Chondrocyte (in vitro differentiated cells): Measurements from ENCODE around the gene SORCS1. TPM values are rescaled to one million over a fixed set of nuclear protein-coding genes. Genes with fewer than 3 reads are reported as not detected.

Experiments
- DNase-seq: peaks from one replicate; pipeline ENCODE4 v3.0.0; 2021; ENCODE audit warnings: mixed read lengths, low spot score
- H3K27ac Mint-ChIP-seq: one replicate; pipeline ENCODE4 v1.8.0; 2021; ENCODE audit warnings: mild to moderate bottlenecking, moderate library complexity, mixed read lengths; ENCODE audit not compliant: unreplicated experiment
- H3K27me3 Mint-ChIP-seq: 2 replicates; pipeline ENCODE4 v1.8.0; 2021; ENCODE audit warnings: low read depth, mixed read lengths
- H3K36me3 Mint-ChIP-seq: 2 replicates; pipeline ENCODE4 v1.8.0; 2021; ENCODE audit warnings: low read depth, mixed read lengths
- H3K4me1 Mint-ChIP-seq: 2 replicates; pipeline ENCODE4 v1.8.0; 2021; ENCODE audit warnings: low read depth, mild to moderate bottlenecking, mixed read lengths
- H3K4me3 Mint-ChIP-seq: one replicate; pipeline ENCODE4 v1.8.0; 2021; ENCODE audit warnings: mild to moderate bottlenecking, moderate library complexity, mixed read lengths; ENCODE audit not compliant: unreplicated experiment
- H3K9me3 Mint-ChIP-seq: 2 replicates; pipeline ENCODE4 v1.8.0; 2021; ENCODE audit warnings: low read depth, mixed read lengths
- total RNA-seq: library from RNA; stranded (reverse); gene quantifications from 3 replicates; pipeline ENCODE4 v1.2.1, GENCODE V29; 2021
- TF ChIP-seq, protein P1 (sequence below): fragments of 200-600 bp; sonication (generic); IDR thresholded peaks from 2 replicates; pipeline ENCODE4 v1.5.0; 2021; ENCODE audit warnings: antibody characterized with exemption, mild to moderate bottlenecking, moderate library complexity

Gene SORCS1
- total RNA-seq, 1 donor from 2014 or later = not detected

DNA sequence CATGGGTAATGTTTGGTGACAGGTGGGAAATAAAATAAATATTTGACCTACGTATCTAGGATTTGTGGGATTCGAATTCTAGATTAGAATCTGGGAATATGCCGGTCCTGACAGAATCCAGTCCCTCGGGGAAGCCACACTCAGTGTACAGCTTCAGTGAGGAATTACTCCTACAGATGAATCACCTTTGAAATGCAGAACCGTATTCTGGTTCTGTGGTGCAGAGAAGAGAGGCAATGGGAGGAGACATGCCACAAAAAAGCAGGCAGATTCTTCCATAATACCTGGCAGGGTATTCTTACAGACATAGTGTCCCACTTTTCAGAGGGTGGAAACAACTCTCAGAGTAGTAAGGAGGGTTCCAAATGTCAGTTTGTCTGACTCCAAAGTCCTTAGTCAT lies 286.9 kb downstream of the SORCS1 start:
- no peaks in the 10 kb centered on the region for H3K4me1 Mint-ChIP-seq
- H3K27ac Mint-ChIP-seq = no peak overlapping the region
- no peak overlapping the region for H3K4me3 Mint-ChIP-seq
- no peak for DNase-seq
- TF ChIP-seq, protein P1, sequence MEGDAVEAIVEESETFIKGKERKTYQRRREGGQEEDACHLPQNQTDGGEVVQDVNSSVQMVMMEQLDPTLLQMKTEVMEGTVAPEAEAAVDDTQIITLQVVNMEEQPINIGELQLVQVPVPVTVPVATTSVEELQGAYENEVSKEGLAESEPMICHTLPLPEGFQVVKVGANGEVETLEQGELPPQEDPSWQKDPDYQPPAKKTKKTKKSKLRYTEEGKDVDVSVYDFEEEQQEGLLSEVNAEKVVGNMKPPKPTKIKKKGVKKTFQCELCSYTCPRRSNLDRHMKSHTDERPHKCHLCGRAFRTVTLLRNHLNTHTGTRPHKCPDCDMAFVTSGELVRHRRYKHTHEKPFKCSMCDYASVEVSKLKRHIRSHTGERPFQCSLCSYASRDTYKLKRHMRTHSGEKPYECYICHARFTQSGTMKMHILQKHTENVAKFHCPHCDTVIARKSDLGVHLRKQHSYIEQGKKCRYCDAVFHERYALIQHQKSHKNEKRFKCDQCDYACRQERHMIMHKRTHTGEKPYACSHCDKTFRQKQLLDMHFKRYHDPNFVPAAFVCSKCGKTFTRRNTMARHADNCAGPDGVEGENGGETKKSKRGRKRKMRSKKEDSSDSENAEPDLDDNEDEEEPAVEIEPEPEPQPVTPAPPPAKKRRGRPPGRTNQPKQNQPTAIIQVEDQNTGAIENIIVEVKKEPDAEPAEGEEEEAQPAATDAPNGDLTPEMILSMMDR = no peak
- H3K9me3 Mint-ChIP-seq = peaks cover 21% of the 10 kb centered on the region
- H3K27me3 Mint-ChIP-seq = no peaks in the 10 kb centered on the region
- no peaks in the 10 kb centered on the region for H3K36me3 Mint-ChIP-seq

DNA sequence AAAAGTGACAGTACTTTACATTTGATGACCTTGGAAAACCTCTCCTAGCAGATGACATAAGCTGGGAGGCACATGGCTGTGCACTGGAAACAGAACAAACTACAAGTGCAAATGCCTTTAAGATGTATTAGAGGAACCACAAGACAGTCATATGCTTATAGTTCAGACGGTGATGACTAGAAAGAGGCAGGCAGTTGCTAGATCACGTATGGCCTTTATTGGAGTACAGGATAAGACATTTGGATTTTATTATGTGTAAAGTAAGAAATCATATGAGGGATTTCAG lies 290.0 kb downstream of the SORCS1 start:
- Mint-ChIP-seq H3K27me3 (no peaks in the 10 kb centered on the region), H3K27ac (no peak overlapping the region), H3K4me3 (no peak overlapping the region), H3K9me3 (peaks cover 24% of the 10 kb centered on the region), H3K4me1 (no peaks in the 10 kb centered on the region), H3K36me3 (no peaks in the 10 kb centered on the region)
- no peak for DNase-seq
- TF ChIP-seq, protein P1 = no peak

DNA sequence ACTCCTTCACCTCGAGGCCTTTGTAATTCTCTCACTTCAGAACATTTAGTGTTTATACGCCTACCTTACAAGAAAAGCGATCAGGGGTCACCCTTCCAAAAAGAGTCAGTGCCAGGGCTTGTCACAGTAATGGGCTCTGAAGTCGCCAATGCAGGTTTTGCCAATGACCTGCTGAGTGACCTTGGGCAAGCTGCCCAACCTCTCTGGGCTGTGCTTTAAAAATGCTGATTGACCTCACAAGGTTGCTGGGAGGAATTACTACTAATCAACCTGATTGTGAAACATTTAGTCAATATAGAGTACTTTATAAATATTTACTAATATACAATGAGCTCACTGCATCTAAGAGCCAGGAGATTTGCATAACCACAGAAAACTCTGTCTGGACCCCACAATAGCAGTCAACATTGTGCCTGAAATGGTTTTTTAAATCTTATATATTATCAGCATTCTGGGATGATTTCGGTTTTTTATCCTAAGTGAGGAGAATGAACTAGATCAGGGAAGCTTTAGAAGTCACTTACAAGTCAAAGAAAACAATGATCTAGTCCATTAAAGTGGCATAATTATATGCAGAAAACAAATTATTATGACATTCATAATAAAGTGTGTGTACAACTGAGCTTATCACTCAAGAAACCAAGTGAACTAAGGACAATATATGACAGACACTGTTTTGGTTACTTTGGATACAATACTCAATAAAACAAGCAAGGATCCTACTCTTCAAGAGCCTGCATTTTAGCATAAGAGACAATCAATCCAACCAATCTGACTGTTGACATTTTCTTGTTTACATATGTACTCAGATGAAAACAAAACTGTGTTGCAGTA lies 290.5 kb downstream of the SORCS1 start:
- DNase-seq = no peak
- Mint-ChIP-seq H3K27me3 (no peaks in the 10 kb centered on the region), H3K9me3 (peaks cover 28% of the 10 kb centered on the region), H3K27ac (no peak overlapping the region), H3K4me3 (no peak overlapping the region), H3K36me3 (no peaks in the 10 kb centered on the region), H3K4me1 (no peaks in the 10 kb centered on the region)
- TF ChIP-seq, protein P1 = no peak

DNA sequence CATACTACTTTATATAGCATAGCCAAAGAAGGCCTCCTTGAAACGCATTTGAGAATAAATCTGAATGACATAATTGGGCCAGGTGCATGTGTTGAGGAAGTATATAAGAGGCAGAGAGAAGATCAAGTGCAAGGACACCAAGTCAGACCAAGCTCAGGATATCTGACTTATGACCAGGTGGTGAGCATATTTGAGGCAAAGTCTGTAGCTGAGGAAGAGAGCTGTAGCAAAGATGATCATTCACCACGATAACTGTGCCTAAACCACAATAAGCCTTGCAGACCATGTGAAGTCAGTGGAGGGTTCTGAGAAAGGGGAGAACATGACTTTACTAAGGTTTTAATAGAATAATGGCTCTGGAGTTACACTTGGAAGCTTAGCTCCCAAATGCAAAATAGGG lies 292.3 kb downstream of the SORCS1 start:
- Mint-ChIP-seq H3K9me3 (peaks cover 43% of the 10 kb centered on the region), H3K36me3 (no peaks in the 10 kb centered on the region), H3K4me3 (no peak overlapping the region), H3K27me3 (no peaks in the 10 kb centered on the region), H3K27ac (no peak overlapping the region), H3K4me1 (no peaks in the 10 kb centered on the region)
- TF ChIP-seq, protein P1 = no peak
- no peak for DNase-seq

DNA sequence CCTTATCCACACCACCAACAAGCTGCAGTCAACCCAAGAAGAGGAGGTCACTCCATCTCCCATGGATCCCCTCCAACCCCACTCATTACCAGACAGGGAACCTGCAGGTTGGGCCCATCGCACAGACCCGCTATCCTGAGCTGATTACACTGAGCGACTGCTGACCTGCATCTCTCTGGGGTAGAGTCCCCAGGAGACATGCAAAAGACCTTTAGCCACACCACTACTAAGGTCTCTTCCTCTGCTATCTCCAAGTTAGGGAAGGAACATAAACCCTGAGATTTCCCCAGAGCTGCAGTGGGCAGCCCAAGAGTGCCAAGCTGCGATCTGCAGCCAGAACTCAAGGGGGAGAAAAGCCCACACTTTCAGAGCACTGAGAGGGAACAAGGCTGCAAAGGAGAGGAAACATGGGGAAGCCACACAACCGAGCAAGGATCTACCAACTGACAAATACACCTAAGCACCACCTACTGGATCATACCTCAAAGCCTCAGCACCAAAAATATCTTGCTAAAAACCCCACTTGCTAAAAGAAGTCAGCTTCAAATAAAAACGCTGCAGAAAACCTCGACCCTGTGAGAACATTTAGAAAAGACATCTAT lies 298.2 kb downstream of the SORCS1 start:
- peaks cover 32% of the 10 kb centered on the region for H3K9me3 Mint-ChIP-seq
- H3K4me3 Mint-ChIP-seq = no peak overlapping the region
- no peak overlapping the region for H3K27ac Mint-ChIP-seq
- H3K36me3 Mint-ChIP-seq = no peaks in the 10 kb centered on the region
- no peaks in the 10 kb centered on the region for H3K4me1 Mint-ChIP-seq
- TF ChIP-seq, protein P1 = no peak
- DNase-seq = no peak
- no peaks in the 10 kb centered on the region for H3K27me3 Mint-ChIP-seq
